K562 (cell line): ENCODE data around the gene UBE2M. TPM values are rescaled to one million over a fixed set of nuclear protein-coding genes. Genes with fewer than 3 reads are reported as not detected.

ENCODE experiments used
- ATAC-seq: fragments of 200-7000 bp; cut with Tn5 transposase; 3 replicates; pipeline ENCODE4 v1.9.1; 2020; ENCODE audit warnings: moderate library complexity
- BruUV-seq: library from RNA; stranded (reverse); fragments of 400-500 nt; replicated peaks from 2 replicates; lab custom pipeline; 2021; lab: Mats Ljungman, UMichigan
- CTCF ChIA-PET: fragments of 300-600 bp; formaldehyde crosslinking; extraction: SDS; loops from one replicate; lab custom pipeline; 2021; ENCODE audit warnings: low intra/inter-chr PET ratio; lab: Yijun Ruan, JAX
- POLR2A ChIA-PET: fragments of 300-600, 350-650 bp; sonication (Branson Sonifier 250); formaldehyde crosslinking; extraction: SDS; loops from one replicate; lab custom pipeline; 2021; ENCODE audit warnings: antibody characterized with exemption, inconsistent platforms; lab: Yijun Ruan, JAX
- DNase-seq, 4 experiments: peaks; one replicate each; pipeline versions ENCODE4 v3.0.0 to v3.0.0-alpha.2; 2011 to 2018; ENCODE audit warnings: low spot score in 3 of 4, mixed read lengths in 3 of 4; ENCODE audit errors: extremely low read depth in 1 of 4
- FAIRE-seq: peaks from 2 replicates; lab custom pipeline; 2011; peaks lifted over from hg19 to GRCh38; lab: Jason Lieb, UNC
- H2AFZ ChIP-seq: 2 replicates; pipeline ENCODE4 v1.6.0; 2011; ENCODE audit warnings: low read depth, low read length, control low read depth, inconsistent platforms
- H3K27ac ChIP-seq: fragments of 200-600 bp; 3 replicates; pipeline ENCODE4 v1.8.0; 2011; ENCODE audit warnings: low read depth, mild to moderate bottlenecking, control low read depth, inconsistent platforms, low read length, moderate library complexity, mixed read lengths; ENCODE audit errors: extremely low read depth
- H3K27me3 ChIP-seq, 2 experiments: fragments of 300-600 bp in 1 of 2; 2 replicates in 1 of 2; 3 replicates in 1 of 2; pipeline versions ENCODE4 v1.6.0 to v1.8.0; 2011; ENCODE audit warnings: inconsistent platforms in 2 of 2, low read length in 2 of 2, mild to moderate bottlenecking in 1 of 2, mixed read lengths in 1 of 2, moderate library complexity in 1 of 2; ENCODE audit not compliant: control insufficient read depth in 2 of 2, insufficient read depth in 2 of 2
- H3K36me3 ChIP-seq: fragments of 300-600 bp; 3 replicates; pipeline ENCODE4 v1.8.0; 2011; ENCODE audit warnings: mild to moderate bottlenecking, low read length, inconsistent platforms; ENCODE audit not compliant: control insufficient read depth, insufficient read depth
- H3K4me1 ChIP-seq, 2 experiments: fragments of 200-600 bp in 1 of 2; replicated peaks in 1 of 2; 2 replicates in 1 of 2; 3 replicates in 1 of 2; pipeline versions ENCODE4 v1.5.1 to v1.8.0; 2011; ENCODE audit warnings: inconsistent platforms in 2 of 2, low read length in 2 of 2, mild to moderate bottlenecking in 1 of 2, mixed read lengths in 1 of 2, moderate library complexity in 1 of 2; ENCODE audit not compliant: control insufficient read depth in 2 of 2, insufficient read depth in 2 of 2
- H3K4me2 ChIP-seq: 2 replicates; pipeline ENCODE4 v1.6.1; 2011; ENCODE audit warnings: low read length, control low read depth, inconsistent platforms, mixed read lengths; ENCODE audit not compliant: insufficient read depth
- H3K4me3 ChIP-seq: fragments of 200-600 bp; sonication (generic), shearing (Covaris generic); 2 replicates; pipeline ENCODE4 v1.5.1; 2016; ENCODE audit warnings: control low read depth, inconsistent platforms
- H3K79me2 ChIP-seq: fragments of 200-600 bp; 3 replicates; pipeline ENCODE4 v1.8.0; 2011; ENCODE audit warnings: low read length, inconsistent platforms; ENCODE audit not compliant: control insufficient read depth, insufficient read depth
- H3K9ac ChIP-seq, 2 experiments: 2 replicates each; pipeline versions ENCODE4 v1.6.0 to v1.6.1; 2011; ENCODE audit warnings: low read depth in 2 of 2, low read length in 2 of 2, control low read depth in 1 of 2, inconsistent platforms in 1 of 2, mild to moderate bottlenecking in 1 of 2, mixed read lengths in 1 of 2; ENCODE audit not compliant: insufficient read depth in 1 of 2
- H3K9me1 ChIP-seq: one replicate; pipeline ENCODE4 v1.6.0; 2011; ENCODE audit warnings: inconsistent platforms, mild to moderate bottlenecking, low read length, moderate library complexity; ENCODE audit not compliant: control insufficient read depth, insufficient read depth
- H3K9me3 ChIP-seq: replicated peaks from 2 replicates; pipeline ENCODE4 v1.5.1; 2011; ENCODE audit warnings: low read depth, low read length, inconsistent platforms; ENCODE audit not compliant: control insufficient read depth, insufficient read depth
- H4K20me1 ChIP-seq: replicated peaks from 2 replicates; pipeline ENCODE4 v1.6.1; 2011; ENCODE audit warnings: low read length, inconsistent platforms, mixed read lengths; ENCODE audit not compliant: control insufficient read depth, insufficient read depth
- GABPB1 ChIP-seq: sonication (generic); formaldehyde crosslinking; IDR thresholded peaks from 2 replicates; pipeline ENCODE4 v1.8.0; 2022; ENCODE audit warnings: mild to moderate bottlenecking, missing genetic modification reagents
- HNRNPK ChIP-seq: fragments of 200-400 bp; formaldehyde crosslinking; IDR thresholded peaks from one replicate; pipeline ENCODE4 v1.6.1; 2018; ENCODE audit warnings: mild to moderate bottlenecking, low read depth, low read length; ENCODE audit not compliant: poor library complexity, severe bottlenecking
- JUND ChIP-seq, 2 experiments: IDR thresholded peaks; 2 replicates in 1 of 2; 3 replicates in 1 of 2; pipeline ENCODE4 v1.6.1; 2011; ENCODE audit warnings: borderline replicate concordance in 2 of 2, low read depth in 2 of 2, low read length in 2 of 2, improper control_type of control experiment in 1 of 2, missing biosample characterization in 1 of 2, missing genetic modification characterization in 1 of 2, missing genetic modification reagents in 1 of 2
- MCM3 ChIP-seq: fragments of 450-650 bp; IDR thresholded peaks from 2 replicates; pipeline ENCODE4 v1.6.1; 2016
- TAF15 ChIP-seq: fragments of 200-400 bp; formaldehyde crosslinking; IDR thresholded peaks from 2 replicates; pipeline ENCODE4 v1.6.1; 2017; ENCODE audit warnings: mild to moderate bottlenecking, low read depth, low read length, moderate library complexity
- TCFL5 ChIP-seq: fragments of 250-450 bp; sonication (Bioruptor Pico); conservative IDR thresholded peaks from 2 replicates; pipeline ENCODE4 v1.6.1; 2021; ENCODE audit warnings: mild to moderate bottlenecking, moderate library complexity, matching md5 sums
- ZNF217 ChIP-seq: sonication (generic); formaldehyde crosslinking; IDR thresholded peaks from 2 replicates; pipeline ENCODE4 v1.8.0; 2022; ENCODE audit warnings: mild to moderate bottlenecking, missing genetic modification reagents
- ZNF384 ChIP-seq: IDR thresholded peaks from 2 replicates; pipeline ENCODE4 v1.6.1; 2012; ENCODE audit warnings: low read depth, low read length, improper control_type of control experiment
- WGBS: fragments of 100-300 bp; shearing (Covaris generic); methylation state at CpG from one replicate; pipeline ENCODE4 v1.1.6; 2016; ENCODE audit warnings: low coverage, mixed read lengths; ENCODE audit not compliant: insufficient coverage; ENCODE audit errors: missing lambda C conversion rate; 5-methylcytosine and 5-hydroxymethylcytosine counted together
- in situ Hi-C: fragments of 300-500 bp; cut with MboI; formaldehyde crosslinking; loops from 4 replicates; pipeline ENCODE4 v1.15.0; 2018; ENCODE audit warnings: inconsistent platforms, mixed read lengths
- intact Hi-C: fragments of 100-400 bp; cut with micrococcal nuclease; formaldehyde crosslinking; loops from 2 replicates; pipeline ENCODE4 v1.14.2; 2022
- polyA plus RNA-seq, 8 experiments: library from polyadenylated mRNA; depleted of rRNA in 4 of 8; stranded (reverse) in 5 of 8; unstranded in 3 of 8; fragments of >200 nt; fragmentation: Nextera tagmentation in 2 of 8; fragmentation: Illumina TruSeq in 1 of 8; extraction: Ambion mirVana in 2 of 8; extraction: Trizol in 1 of 8; gene quantifications; 2 replicates each; pipeline versions ENCODE4 v1.2.1 to v1.2.3, GENCODE V29; 2011 to 2014; ENCODE audit warnings: inconsistent platforms in 1 of 8, missing spikeins in 1 of 8
- total RNA-seq, 7 experiments: library from RNA; depleted of rRNA in 6 of 7; stranded (reverse); fragments of >200 nt in 6 of 7; fragmentation: Illumina TruSeq in 2 of 7; extraction: Trizol in 2 of 7; gene quantifications; 2 replicates each; pipeline versions ENCODE4 v1.2.1 to v1.2.3, GENCODE V29; 2011 to 2021; ENCODE audit warnings: low replicate concordance in 1 of 7
- TF ChIP-seq, protein P1 (sequence below), 2 experiments: fragments of 450-650 bp; formaldehyde crosslinking in 1 of 2; IDR thresholded peaks; 2 replicates each; pipeline versions ENCODE4 v1.4.0 to v1.6.1; 2014 to 2020; ENCODE audit warnings: mild to moderate bottlenecking in 2 of 2, borderline replicate concordance in 1 of 2, low read depth in 1 of 2
- TF ChIP-seq, protein P2 (sequence below): fragments of 250-450 bp; sonication (Bioruptor Pico); IDR thresholded peaks from 2 replicates; pipeline ENCODE4 v1.5.0; 2020; ENCODE audit warnings: mild to moderate bottlenecking, borderline replicate concordance

Gene UBE2M
- total and polyA plus RNA-seq, 9 of the 15 experiments (the other 6 are each of a cell fraction or from before 2014, with no cell fraction given), result 0.92 to 163 (median 85.7) TPM

DNA sequence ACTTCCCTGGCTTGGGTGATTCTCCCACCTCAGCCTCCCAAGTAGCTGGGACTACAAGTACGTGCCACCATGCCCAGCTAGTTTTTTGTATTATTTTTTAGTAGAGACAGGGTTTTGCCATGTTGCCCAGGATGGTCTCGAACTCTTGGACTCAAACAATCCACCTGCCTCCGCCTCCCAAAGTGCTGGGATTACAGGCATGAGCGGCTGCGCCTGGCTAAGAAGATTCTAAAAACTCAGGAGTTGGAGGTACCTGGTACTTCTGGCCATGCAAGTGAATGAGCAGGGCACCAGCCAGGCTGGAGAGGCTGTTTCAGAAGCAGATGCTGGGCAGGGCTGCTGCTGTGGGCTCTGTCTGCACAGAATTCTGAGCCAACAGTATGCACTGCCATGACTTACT, 8.6 kb upstream of the UBE2M start:
- Histone ChIP-seq H3K9me1 (no peaks in the 10 kb centered on the region), H3K4me1 (peaks cover 11 to 27% of the 10 kb centered on the region in 2 experiments; a peak in 4 of 5 replicates), H3K4me2 (no peak overlapping the region), H3K79me2 (peaks cover 3% of the 10 kb centered on the region; the same call in 2 of the 3 replicates), H4K20me1 (no peaks in the 10 kb centered on the region), H3K9ac (no peak overlapping the region; a peak in 1 of 4 replicates), H3K9me3 (no peaks in the 10 kb centered on the region), H3K27ac (no peak overlapping the region), H3K27me3 (no peaks in the 10 kb centered on the region), H3K36me3 (peaks cover 40% of the 10 kb centered on the region; the same call in 2 of the 3 replicates), H2AFZ (no peak overlapping the region), H3K4me3 (no peak overlapping the region)
- DNase-seq (no peak), ATAC-seq (no peak), FAIRE-seq (no peak)
- no TSS peak for BruUV-seq
- CTCF ChIA-PET, result no interaction called here
- intact Hi-C loops, result no loop called here
- WGBS, result 85% methylated on average over 5 of the region's 5 CpGs
- POLR2A ChIA-PET, result interaction anchor here (1.0 to 2.8 kb wide), 2 partner anchors 7 to 23 kb away, joined by 3 to 14 read pairs; partner anchors contain the start of gene TRIM28
- in situ Hi-C loops, result no loop called here
- no peak for TF ChIP-seq TCFL5
- no peak for TF ChIP-seq TAF15
- TF ChIP-seq, protein P1, sequence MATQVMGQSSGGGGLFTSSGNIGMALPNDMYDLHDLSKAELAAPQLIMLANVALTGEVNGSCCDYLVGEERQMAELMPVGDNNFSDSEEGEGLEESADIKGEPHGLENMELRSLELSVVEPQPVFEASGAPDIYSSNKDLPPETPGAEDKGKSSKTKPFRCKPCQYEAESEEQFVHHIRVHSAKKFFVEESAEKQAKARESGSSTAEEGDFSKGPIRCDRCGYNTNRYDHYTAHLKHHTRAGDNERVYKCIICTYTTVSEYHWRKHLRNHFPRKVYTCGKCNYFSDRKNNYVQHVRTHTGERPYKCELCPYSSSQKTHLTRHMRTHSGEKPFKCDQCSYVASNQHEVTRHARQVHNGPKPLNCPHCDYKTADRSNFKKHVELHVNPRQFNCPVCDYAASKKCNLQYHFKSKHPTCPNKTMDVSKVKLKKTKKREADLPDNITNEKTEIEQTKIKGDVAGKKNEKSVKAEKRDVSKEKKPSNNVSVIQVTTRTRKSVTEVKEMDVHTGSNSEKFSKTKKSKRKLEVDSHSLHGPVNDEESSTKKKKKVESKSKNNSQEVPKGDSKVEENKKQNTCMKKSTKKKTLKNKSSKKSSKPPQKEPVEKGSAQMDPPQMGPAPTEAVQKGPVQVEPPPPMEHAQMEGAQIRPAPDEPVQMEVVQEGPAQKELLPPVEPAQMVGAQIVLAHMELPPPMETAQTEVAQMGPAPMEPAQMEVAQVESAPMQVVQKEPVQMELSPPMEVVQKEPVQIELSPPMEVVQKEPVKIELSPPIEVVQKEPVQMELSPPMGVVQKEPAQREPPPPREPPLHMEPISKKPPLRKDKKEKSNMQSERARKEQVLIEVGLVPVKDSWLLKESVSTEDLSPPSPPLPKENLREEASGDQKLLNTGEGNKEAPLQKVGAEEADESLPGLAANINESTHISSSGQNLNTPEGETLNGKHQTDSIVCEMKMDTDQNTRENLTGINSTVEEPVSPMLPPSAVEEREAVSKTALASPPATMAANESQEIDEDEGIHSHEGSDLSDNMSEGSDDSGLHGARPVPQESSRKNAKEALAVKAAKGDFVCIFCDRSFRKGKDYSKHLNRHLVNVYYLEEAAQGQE (IDR thresholded peaks at IDR 0.05; ENCODE audit: borderline replicate concordance), result no peak
- TF ChIP-seq, protein P1 (CRISPR knock-in tag; IDR thresholded peaks at IDR 0.05; ENCODE audit: low read depth), result no peak
- TF ChIP-seq JUND (IDR thresholded peaks at IDR 0.05; ENCODE audit: borderline replicate concordance, low read depth, low read length), result no peak
- no peak for TF ChIP-seq JUND (tag; IDR thresholded peaks at IDR 0.05; ENCODE audit: borderline replicate concordance, low read depth, low read length)
- TF ChIP-seq, protein P2, sequence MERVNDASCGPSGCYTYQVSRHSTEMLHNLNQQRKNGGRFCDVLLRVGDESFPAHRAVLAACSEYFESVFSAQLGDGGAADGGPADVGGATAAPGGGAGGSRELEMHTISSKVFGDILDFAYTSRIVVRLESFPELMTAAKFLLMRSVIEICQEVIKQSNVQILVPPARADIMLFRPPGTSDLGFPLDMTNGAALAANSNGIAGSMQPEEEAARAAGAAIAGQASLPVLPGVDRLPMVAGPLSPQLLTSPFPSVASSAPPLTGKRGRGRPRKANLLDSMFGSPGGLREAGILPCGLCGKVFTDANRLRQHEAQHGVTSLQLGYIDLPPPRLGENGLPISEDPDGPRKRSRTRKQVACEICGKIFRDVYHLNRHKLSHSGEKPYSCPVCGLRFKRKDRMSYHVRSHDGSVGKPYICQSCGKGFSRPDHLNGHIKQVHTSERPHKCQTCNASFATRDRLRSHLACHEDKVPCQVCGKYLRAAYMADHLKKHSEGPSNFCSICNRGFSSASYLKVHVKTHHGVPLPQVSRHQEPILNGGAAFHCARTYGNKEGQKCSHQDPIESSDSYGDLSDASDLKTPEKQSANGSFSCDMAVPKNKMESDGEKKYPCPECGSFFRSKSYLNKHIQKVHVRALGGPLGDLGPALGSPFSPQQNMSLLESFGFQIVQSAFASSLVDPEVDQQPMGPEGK, result no peak
- TF ChIP-seq ZNF217 (CRISPR knock-in tag), result no peak
- no peak for TF ChIP-seq GABPB1 (CRISPR knock-in tag)
- no peak for TF ChIP-seq ZNF384
- TF ChIP-seq HNRNPK, result no peak
- no peak for TF ChIP-seq MCM3
